Left cardiac atrium (tissue), 4 donors: ENCODE results near the gene TGM2. TPM values are rescaled to one million over a fixed set of nuclear protein-coding genes. Genes with fewer than 3 reads are reported as not detected.
"Not testable (repeated sequence)": the region's sequence is repeated elsewhere in the genome, so short reads cannot be mapped to it uniquely, and the experiment has no call there.

Experiments used
- ATAC-seq, 2 donors: fragments of 200-7000 bp; cut with Tn5 transposase; one replicate each; pipeline ENCODE4 v1.9.1; 2020; ENCODE audit warnings: mild to moderate bottlenecking in 2 of 2, moderate library complexity in 2 of 2
- DNase-seq: peaks from one replicate; pipeline ENCODE4 v3.0.0-alpha.2; 2020
- intact Hi-C, 2 donors: fragments of 100-400 bp; cut with DNase I; formaldehyde crosslinking; loops; one replicate each; pipeline versions ENCODE4 v1.14.1 to v1.15.1; 2022 to 2023
- total RNA-seq, 2 donors: library from RNA; stranded (reverse); fragmentation: NEBNext Ultra II Directional; extraction: Animal tissue kit (Norgen Biotek cat#: 25700); gene quantifications; one replicate each; pipeline ENCODE4 v1.2.1, GENCODE V29; 2021
- donor health status: DM: no; HTN: yes; CAD: no.
- donor health status: DM: no; HTN: yes; CAD: no; lungs with severe emphysema.
- donor health status: DM: yes; HTN: yes; CAD: no.
- donor health status: Dilated cardiomyopathy.

TGM2 gene
- total RNA-seq, 2 donors from 2014 or later: 383 to 695 TPM

DNA sequence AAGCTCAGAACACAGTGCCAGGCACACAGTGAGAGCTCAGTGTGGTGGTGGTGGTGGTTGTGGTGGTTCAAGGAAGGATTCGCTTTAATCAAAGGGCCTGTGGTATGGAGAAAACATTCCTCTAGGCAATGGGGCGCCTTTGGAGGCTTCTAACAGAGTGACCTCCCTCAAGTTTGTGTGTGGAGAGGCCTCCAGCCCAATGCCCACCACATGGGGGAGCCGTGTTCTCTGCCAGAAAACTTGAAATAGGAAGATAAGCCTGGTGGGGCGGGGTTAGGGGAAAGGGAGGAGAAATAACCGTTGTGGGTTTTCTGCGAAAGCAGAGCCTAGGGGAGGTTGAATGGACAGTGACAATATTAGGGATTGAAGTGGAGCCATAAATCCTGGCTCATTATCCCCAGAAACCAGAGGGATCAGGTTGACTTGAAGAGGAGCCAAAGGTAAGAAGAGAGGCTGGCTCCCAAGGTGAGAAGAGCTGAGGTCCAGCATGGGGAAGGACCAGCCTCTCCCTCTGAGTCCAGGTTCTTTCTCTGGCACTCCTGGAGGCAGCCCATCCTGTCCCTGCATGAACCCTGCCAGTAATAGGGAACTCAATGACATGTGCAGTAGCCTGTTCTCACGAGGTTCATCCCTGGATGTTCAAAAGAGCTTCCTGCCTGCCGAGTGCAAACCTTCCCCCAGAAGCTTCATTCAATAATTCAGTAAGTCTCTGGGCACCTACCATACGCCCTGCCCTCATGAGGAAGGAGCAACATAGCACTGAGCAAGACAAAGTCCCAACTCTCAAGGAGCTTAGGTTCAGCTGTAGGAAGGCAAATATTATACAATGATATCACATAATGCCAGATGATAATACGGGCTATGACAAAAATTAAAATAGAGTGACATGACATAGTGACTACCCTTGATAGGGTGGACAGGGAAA is 51.4 kb downstream of the TGM2 start:
- intact Hi-C loops: no loop called here
- no peak for ATAC-seq
- no peak for DNase-seq

- DNase-seq (no peak), ATAC-seq (no peak)
- intact Hi-C loops: no loop called here
Observed at GRCh38 chr20:38112930-38113294, 52.2 kb downstream of the TGM2 start.

- no peak for ATAC-seq
- intact Hi-C loops: no loop called here
- DNase-seq: no peak
Observed at GRCh38 chr20:38112261-38112929, 52.7 kb downstream of the TGM2 start.

GRCh38 chr20:38111366-38112232 is 53.5 kb downstream of the TGM2 start:
- ATAC-seq (no peak), DNase-seq (no peak)
- intact Hi-C loops: no loop called here

DNA sequence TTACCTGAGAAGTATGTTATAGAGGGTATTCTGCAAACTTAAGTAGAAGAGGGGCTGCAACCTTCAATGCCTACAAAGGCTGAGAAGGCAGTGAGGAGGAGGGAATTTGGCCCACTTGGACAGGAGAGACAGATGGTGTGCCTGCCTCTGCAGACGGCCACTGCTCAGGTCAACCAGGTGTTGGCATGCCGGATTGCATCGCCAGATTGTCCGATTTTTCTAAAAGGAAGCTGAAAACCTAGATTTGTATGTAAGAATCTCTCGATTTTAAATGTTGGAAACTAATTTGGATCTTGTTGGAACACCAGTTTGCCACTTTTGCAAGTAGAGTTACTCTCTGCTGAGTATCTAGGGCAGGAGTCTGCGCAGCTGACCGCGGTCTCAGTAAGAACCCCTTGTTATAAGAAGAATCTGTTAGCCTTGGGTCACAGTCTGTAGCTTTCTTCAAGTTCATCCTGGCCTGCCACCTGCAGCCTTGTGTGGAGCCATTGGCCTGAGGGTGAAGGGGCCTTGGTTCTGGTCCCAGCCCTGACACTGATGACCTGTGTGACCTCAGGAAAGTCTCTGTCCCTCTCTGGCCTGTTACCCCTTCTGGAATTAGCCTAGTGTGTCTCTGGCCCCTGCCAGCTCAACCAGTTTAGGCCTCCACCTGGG is 54.4 kb downstream of the TGM2 start:
- intact Hi-C loops: no loop called here
- no peak for DNase-seq
- ATAC-seq: no peak

- peak; percentile 87 for DNase-seq
- peak; percentile 93 to 94 for ATAC-seq
- intact Hi-C loops: no loop called here
Observed at GRCh38 chr20:38109591-38110524, 55.2 kb downstream of the TGM2 start.

GRCh38 chr20:38108986-38109541 is 56.0 kb downstream of the TGM2 start:
- DNase-seq (peak; percentile 71), ATAC-seq (peak; percentile 25 to 53)
- intact Hi-C loops: no loop called here

GRCh38 chr20:38108438-38108985 is 56.6 kb downstream of the TGM2 start:
- peak; percentile 31 to 45 for ATAC-seq
- intact Hi-C loops: no loop called here
- DNase-seq: peak; percentile 65

- intact Hi-C loops, DNase-seq, ATAC-seq: not testable (repeated sequence)
Observed at GRCh38 chr20:38107916-38108315, 57.2 kb downstream of the TGM2 start.

- DNase-seq, ATAC-seq, intact Hi-C loops: not testable (repeated sequence)
Observed at GRCh38 chr20:38107386-38107785, 57.7 kb downstream of the TGM2 start.

- intact Hi-C loops: no loop called here
- no peak for ATAC-seq
- DNase-seq: no peak
Observed at GRCh38 chr20:38106461-38106860, 58.6 kb downstream of the TGM2 start.

DNA sequence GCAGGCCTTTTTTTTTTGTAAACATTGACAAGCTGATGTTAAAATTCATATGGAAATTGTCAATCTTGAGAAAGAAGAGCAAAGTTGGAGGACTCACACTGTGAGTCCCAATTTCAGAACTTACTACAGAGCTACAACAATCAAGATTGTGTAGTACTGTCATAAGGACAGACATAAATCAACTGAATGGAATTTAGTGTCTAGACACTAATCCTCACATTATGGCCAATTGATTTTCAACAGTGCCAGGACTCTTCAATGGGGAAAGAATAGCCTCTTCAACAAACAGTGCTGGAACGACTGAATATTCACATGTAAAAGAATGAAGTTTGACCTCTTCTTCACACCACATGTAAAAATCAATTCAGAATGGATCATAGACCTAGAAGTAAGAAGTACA is 60.8 kb downstream of the TGM2 start:
- no peak for DNase-seq
- intact Hi-C loops: no loop called here
- no peak for ATAC-seq

GRCh38 chr20:38102206-38102605 is 62.9 kb downstream of the TGM2 start:
- intact Hi-C loops, ATAC-seq, DNase-seq: not testable (repeated sequence)

GRCh38 chr20:38098952-38099351 is 66.1 kb downstream of the TGM2 start:
- DNase-seq: no peak
- intact Hi-C loops: no loop called here
- ATAC-seq: no peak

GRCh38 chr20:38095017-38095686 is 69.9 kb downstream of the TGM2 start:
- DNase-seq (no peak), ATAC-seq (peak in 1 of 2 donors; percentile 36)
- intact Hi-C loops: no loop called here

- intact Hi-C loops: no loop called here
- ATAC-seq (peak in 1 of 2 donors; percentile 51), DNase-seq (peak; percentile 62)
Observed at GRCh38 chr20:38094373-38094891, 70.6 kb downstream of the TGM2 start.
